GM21619 (cell line): ENCODE data around the gene TP53RK.

Source experiments
- ATAC-seq: cut with Tn5 transposase; IDR thresholded peaks from one replicate; pipeline ENCODE4 v1.9.1; 2021; ENCODE audit not compliant: unreplicated experiment

Gene TP53RK

DNA sequence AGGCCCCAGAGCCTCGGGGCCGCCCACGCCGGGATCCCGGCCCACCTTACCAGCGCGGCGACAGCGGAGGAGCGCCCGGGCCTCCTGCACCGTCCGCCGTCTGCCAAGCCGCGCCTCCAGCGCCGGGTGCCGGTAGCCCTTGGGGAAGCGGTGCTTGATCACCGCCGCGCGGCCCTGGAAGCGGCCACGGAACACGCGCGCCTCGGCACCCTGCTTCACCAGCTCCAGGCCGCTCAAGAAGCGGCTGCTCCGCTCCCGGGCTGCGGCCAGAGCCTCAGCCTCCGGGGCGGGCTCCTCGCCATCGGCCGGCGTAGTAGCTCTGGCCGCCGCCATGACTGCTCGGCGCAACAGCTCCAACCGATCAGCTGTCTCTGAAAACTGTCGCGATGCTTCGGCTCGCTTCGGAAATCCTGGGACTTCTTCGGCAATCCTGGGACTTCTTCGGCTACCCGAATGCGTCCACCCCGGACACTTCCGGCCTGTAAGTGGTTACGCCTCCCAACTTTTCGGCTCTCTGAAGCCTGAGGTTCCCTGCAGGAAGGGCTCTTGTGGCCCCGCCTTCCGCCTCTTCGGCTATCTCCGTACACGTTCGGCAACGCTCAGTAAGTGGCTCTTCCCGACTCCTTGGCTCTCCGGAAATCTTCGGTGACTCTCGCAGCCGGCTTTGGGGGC lies at the start of gene TP53RK:
TSS of gene TP53RK (minus strand) at position 363 of the 672 bp plus-strand sequence. CDS start at position 333, 30 bp downstream.
- peak; percentile 91 for ATAC-seq

DNA sequence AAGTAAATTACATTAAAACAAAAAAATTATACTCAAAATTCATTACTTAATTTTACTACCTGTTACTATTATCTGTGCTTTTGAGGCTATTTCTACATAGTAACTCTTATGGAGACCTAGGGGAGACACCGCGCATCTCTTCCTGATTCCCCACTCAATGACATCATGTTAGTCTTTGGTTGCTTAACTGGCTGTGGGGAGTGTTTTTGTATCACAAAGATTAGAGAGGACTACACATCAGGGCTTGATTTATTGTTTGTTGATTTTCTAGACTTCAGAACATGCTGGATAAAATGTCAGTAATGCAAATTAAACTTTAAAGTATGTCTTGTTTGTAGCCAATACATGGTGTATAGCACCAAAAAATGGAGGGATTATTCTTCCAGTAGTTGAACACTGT lies 46.2 kb upstream of the TP53RK start:
- ATAC-seq, result no peak

DNA sequence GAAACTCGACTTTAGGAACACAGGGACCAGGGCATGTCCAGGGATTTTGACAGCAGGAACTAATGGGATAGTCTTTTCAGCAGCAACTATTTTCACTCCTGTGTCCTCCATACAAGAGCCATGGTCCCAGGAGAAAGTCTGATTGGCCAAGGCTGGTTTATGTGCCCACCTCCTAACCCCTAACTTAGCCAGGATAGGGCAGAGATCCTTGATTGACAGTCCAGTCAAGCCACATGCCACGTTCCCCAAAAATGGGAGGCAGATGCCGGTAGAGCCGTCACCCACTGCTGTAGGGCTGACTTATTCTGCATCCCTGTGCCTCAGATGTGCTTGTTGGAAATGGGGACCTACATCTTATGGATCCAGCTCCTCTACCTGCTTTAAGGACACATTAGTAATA lies 42.5 kb upstream of the TP53RK start:
- no peak for ATAC-seq

DNA sequence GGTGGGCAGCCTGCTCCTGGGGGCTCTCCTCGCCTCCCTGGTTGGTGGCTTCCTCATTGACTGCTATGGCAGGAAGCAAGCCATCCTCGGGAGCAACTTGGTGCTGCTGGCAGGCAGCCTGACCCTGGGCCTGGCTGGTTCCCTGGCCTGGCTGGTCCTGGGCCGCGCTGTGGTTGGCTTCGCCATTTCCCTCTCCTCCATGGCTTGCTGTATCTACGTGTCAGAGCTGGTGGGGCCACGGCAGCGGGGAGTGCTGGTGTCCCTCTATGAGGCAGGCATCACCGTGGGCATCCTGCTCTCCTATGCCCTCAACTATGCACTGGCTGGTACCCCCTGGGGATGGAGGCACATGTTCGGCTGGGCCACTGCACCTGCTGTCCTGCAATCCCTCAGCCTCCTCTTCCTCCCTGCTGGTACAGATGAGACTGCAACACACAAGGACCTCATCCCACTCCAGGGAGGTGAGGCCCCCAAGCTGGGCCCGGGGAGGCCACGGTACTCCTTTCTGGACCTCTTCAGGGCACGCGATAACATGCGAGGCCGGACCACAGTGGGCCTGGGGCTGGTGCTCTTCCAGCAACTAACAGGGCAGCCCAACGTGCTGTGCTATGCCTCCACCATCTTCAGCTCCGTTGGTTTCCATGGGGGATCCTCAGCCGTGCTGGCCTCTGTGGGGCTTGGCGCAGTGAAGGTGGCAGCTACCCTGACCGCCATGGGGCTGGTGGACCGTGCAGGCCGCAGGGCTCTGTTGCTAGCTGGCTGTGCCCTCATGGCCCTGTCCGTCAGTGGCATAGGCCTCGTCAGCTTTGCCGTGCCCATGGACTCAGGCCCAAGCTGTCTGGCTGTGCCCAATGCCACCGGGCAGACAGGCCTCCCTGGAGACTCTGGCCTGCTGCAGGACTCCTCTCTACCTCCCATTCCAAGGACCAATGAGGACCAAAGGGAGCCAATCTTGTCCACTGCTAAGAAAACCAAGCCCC lies 36.2 kb upstream of the TP53RK start:
- no peak for ATAC-seq

DNA sequence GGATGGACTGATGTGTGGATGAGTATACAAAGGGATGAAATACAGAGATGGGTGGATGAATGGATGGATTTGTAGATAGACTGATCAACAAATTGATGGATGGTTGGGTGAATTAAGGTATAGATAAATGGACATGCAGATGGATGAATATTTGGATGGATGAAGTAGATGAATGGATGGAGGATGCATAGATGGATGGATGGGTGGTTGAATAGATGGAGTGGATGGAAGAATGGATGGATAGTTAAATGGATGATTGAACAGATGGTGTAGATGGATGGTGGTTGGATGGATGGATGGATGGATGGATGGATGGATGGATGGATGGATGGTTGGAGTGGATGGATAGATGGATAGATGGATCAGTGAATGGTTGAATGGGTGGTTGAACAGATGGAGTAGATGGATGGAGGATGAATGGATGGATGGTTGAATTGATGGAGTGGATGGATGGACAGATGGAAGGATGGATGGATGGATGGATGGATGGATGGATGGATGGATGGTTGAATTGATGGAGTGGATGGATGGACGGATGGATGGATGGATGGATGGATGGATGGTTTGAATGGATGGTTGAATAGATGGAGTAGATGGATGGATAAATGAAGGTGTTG lies 35.2 kb upstream of the TP53RK start:
- ATAC-seq, result no peak

DNA sequence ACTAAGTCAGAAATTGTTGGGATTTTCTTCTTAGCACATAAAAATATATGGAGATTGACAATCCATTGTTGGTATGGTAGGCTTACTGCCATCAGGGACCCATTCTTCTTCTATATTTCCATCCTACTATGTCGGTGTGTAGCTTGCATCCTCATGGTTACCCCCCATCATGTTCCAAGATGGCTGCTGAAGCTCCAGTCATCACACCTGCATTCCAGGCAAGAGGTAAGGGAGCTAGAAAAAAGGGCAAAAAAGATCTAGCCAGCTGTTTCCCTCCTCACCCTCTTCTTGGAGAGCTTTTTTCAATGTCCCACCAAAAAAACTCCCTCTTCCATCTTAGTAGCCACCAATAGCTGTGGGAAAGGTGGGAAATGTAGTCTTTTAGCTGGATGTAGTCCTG lies 33.8 kb upstream of the TP53RK start:
- ATAC-seq, result no peak

DNA sequence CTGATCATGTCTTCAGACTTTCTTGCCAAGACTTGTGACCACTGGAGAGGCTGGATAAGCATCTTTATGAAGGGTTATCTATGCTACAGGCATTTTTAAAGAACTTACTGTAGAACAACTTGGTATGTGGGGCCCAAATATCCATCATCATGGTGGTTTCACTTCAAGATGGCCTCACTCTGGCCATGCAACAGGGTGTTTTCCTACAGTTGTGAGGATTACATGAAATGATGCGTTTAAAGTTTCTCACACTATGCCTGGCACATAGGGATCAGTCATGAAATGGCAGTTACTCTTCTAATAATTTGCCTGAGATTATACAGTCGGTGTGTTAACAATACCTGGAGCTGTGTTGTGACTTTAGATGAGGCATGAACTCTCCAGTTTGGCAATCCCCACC lies 33.2 kb upstream of the TP53RK start:
- no peak for ATAC-seq

DNA sequence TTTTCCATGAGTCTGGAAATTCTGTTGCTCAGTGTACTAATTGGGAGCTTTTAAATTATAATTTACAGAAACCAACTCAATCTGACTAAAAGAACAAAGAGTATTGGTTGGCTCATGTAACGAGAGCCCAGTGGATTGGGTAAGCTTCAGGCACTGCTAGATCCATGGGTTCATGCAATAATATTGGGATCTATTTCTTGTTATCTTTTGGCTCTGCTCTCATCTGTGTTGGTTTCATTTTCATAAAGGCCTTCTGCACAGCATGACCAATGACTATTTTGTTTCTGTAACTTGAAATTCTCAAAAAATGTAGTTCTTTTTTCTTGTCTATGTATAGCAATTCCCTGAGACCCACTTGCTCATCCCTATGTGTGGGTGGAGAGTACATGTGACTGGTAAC lies 32.2 kb upstream of the TP53RK start:
- no peak for ATAC-seq

DNA sequence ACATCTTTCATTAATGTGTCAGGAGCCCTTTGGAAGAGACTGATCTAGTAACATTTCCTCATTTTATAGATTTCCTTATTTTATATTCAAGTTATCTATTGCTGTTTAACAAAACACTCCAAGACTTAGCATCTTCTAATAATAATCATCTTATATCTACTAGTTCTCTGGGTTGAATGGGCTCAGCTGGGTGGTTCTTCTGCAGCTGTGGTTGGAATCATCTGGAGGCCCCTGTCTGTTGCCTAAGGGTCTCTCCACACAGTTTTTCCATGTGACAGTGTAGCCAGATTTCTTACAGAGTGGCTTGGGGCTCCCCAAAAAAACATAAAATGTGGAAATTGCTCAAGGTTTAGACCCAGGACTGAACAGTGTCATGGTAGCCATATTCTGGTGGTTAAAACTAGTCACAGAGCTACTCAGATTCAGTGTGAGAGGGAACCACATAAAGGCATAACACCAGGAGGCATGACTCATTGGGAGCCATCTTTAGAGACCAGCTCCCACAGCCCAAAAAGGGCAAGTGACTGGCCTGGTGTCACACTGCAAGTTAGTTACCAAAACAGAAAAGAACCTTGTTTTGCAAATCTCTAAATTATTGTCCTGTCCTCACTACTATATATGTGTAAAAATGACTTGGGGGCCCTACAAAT lies 31.7 kb upstream of the TP53RK start:
- no peak for ATAC-seq

DNA sequence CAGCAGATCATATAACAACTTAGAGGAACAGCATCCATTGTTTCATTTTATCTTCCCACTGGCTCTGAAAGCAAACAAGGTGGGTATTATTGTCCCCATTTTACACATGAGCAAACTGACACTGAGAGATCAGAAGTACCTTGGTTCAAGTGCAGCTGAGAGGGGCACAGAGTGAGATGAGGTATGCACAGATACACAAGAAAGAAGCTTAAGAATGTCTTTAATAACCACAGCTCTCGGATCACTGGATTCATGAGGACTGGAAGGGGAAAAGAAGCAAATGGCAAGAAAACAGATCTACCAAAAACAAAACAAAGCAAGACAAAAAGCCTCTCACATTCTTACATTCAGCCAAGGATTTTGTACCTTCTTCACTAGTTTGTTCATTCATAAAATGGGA lies 30.8 kb upstream of the TP53RK start:
- ATAC-seq, result no peak

DNA sequence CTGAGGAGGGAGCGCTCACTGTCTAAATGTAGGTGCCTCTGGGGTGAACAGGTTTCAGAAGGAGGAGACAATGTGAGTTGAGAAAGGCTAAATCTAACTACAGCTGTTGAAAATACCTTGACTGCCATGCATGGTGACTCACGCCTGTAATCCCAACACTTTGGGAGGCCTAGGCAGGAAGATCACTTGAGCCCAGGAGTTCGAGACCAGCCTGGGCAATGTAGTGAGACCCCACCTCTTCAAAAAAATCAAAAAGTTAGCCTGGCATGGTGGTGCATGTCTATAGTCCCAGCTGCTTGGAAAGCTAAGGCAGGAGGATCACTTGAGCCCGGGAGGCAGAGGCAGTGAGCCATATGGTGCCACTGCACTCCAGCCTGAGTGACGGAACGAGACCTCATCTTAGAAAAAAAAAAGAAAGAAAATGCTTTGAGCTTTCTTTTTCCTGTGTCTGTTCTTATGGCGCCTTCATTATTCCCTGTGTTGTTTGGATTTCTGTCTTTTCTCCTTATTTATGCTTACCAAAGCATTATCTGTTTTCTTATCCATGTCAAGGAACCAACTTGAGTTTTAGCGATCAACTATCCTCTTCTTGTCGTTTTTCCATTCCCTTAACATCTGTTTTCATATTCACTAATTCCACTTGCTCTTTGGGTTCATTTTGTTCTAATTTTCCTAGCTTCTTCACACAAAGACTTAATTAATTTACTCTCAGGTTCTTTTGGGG lies 28.7 kb upstream of the TP53RK start:
- no peak for ATAC-seq

DNA sequence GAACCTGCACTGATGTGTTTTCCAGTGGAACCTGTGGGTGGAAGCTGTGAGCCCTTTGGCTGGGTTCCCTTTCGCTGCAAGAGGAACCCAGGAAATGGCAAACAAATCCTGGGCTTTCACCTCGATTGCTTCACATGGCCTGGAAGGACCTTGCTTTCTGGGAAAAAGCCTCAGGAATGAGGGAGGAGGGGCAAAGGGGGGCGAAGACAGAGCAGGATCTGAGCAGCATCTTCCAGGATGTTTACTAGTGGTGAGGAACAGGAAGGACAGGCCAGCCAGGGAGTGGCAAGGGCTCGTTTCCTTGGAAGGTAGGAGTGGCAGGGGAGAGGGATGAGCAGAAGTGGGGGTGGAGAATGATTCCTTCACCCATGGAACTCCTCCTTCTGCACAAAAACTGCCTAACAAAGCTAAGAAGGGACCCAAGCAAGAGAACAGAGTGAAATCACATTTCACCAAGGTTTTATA lies 26.1 kb upstream of the TP53RK start:
- no peak for ATAC-seq

DNA sequence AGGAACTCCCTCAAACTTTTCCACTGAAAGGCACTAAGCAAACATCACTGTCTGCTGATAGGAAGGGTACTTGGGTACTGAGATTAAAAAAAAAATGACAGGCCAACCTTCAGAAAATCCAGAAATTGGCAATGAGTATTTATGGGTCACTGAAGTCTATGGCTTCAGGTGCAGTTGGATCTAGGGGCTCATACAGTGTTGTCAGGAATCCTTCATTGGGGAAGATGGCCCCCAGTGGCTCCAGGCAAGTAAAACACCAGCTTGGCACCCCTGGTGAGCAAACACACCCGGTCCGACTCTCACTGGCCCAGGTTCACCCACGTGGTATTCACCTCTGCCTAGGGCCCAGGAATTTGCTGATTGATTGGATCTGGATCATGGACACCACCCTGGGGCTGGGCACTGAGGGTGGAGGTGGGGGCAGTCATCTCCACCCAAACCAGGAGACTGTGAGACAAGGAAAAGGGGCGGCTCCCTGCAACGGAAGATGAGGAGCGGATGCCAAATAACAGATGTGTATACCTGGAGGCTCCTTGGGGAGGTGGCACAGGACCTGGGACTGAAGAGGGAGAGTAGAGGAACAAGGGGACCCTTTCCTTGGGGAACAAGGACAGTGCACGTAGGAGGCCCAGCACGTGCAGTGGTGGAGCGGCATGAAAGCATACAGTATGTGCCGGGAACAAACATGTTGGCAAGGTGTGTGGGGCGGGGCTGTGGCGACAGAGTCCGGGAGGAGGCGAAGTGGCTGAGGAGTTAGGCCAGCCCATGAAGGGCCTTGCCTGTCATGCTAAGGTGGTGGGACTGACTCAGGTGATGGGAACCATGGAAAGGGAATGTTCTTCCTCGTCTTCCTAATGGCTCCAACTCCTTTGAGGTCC lies 25.0 kb upstream of the TP53RK start:
- ATAC-seq, result no peak

DNA sequence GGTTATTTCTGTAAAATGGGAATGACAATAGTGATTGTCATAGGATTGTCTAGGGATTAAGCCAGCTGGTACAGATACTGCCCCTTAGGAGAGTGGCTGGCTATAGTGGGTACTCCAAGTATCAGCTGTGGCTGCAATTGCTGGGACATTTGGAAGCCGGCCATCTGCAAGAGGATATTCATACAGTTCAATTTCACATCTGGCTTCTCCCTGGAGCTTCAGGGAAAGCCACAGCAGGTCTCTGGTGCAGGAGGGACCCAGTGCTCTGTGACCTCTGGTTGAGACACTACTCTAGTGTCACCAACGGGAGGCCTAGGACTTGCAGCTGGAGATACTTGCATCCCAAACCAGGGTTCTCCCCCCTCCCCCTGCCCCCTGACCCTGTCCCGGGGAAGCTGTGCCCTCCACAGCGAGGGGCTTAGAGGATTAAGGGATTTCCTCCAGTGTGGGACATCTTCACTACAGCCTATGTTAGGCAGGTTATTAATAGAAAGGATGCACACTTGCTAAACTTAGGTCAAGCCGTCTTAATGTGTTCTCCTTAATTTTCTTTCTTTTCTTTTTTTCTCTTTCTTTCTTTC lies 22.9 kb upstream of the TP53RK start:
- ATAC-seq, result no peak

DNA sequence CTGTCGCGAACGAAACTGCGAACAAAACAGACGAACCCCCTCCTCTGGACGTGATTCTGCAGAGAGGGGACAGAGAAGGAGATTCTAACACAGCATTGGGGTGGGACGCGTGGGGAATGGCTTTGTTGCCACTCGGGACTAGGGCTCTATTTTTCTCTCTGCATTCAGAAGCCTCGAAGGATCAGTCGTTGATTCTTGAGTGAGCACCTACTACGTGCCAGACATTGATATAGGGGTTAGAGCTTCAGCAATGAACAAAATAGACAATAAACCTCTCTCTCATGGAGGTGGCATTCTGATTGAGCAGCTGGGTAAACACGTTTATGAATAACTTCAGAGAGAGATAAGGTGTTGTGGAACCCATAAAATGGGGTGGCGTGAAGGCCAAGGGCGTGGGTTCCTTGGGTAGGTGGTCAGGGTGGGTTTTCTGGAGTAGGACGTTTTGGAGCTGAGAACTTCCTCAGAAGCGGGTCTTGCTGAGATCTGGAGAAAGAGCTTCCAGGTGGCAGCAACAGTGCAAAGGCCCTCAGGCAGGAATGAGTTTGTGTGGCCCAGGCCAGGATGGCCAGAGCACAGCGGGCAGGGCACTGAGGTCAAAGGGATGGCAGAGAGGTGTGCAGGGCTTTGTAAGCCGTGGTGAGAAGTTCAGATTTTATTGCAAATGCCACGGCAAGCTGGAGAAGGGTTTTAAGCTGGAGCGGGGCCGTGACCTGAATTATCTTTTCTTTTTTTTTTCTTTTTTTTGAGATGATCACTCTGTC lies 21.1 kb upstream of the TP53RK start:
- no peak for ATAC-seq

DNA sequence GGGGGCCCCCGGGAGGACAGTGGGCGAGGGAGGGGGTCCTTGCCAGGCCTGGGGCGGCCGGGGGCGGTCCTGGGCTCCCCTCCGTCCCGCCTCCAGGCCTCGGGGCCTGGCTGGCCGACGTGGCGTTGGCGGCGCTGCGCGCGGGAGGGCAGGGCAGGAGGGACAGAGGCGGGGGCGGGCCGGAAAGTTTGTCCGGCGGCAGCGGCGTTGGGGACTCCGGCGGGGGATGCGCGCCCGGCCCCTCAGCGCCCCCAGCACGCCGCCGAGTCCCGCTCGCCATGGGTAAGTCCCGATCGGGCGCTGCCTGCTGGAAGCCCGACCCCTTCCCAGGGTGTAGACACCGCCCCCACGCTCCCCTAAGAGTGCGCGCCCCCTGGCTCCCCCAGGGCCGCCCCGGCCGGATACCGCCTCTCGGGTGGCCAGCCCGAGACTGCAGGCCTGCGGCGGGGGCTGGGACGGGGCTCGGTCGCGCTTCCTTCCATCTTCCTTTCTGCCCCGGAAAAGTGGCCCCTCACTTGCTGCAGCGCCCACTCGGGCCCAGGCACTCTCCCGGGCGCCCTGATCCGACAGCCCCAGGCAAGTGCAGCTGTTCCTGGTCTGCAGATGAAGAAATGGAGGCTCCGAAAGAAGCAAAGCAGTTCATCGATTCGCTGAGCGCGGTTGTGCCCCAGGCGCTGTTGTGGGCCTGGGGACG lies 20.4 kb upstream of the TP53RK start, which contains the start of gene SLC2A10:
TSS of gene SLC2A10 (plus strand) at position 191 of the 694 bp plus-strand sequence. CDS start at position 279, 88 bp downstream.
- no peak for ATAC-seq

DNA sequence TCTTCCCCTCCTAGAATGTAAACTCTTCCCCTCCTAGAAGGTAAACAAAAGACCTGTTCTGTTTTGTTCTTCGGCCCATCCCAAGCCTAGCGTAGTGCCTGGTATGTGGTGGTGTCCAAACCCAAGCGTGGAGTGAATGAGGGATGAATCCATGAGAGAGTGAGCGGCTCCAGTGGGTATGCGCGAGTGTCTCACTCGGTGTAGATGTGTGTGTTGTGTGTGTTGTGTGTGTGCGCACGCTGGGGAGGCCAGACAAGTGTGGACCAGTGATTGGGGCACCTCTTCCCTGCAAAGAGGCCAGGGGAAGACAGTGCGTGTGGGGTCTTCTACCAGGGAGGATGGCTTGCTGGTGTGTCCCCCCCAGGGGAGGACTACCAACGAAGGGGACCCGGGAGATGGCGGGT lies 19.8 kb upstream of the TP53RK start:
- ATAC-seq, result no peak
